ENCODE data around the gene NPLOC4. TPM values are rescaled to one million over a fixed set of nuclear protein-coding genes. Genes with fewer than 3 reads are reported as not detected.

The NPLOC4 gene
- total and polyA plus RNA-seq, 4 donors, result 30.1 to 98.0 (median 51.3) TPM

DNA sequence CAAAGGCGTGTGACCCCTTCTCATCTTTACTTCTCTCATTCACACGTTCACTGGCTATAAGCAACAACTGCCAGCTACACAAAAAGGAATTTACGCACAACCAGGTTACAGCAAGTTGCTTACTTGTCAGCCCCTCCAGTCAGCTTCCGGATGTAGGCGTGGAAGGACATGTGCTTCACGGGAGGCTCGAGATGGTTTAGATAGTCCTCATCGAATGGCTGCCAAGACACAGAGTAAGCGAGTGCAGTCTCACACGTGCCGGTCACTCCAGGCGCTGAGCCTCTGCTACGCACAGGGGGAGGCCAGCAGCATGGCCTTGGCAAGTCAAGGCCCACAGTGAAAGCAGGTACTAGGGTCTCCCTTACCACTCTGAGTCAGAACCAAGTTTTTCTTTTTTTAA is 28.3 kb downstream of the NPLOC4 start:
- WGBS, 2 donors, result 91 to 93% methylated on average over 13 of the region's 13 CpGs
- no peak for DNase-seq
- no peak overlapping the region for H3K27ac ChIP-seq (ENCODE audit: low read depth in 1 of 2, low read length in 1 of 2)
- H3K4me3 ChIP-seq, result no peak overlapping the region
- H3K9me3 ChIP-seq (ENCODE audit: control insufficient read depth in 4 of 4, insufficient read depth in 3 of 4, low read length in 3 of 4), result no peaks in the 10 kb centered on the region
- TF ChIP-seq CTCF (IDR thresholded peaks at IDR 0.05; ENCODE audit: control extremely low read depth, extremely low read depth), result no peak
- no peak for ATAC-seq (ENCODE audit: insufficient read depth, low FRiP score)
- no peak overlapping the region for H3K9ac ChIP-seq (ENCODE audit: insufficient read depth in 1 of 2, low read length in 2 of 2)
- H3K4me1 ChIP-seq (ENCODE audit: control insufficient read depth in 5 of 5, insufficient read depth in 5 of 5, low read length in 5 of 5), result peaks cover 0 to under 1% (median 0%) of the 10 kb centered on the region in 5 donors
- H3K36me3 ChIP-seq (ENCODE audit: control insufficient read depth in 4 of 4, insufficient read depth in 4 of 4, low read length in 4 of 4), result peaks cover 35 to 53% (median 39%) of the 10 kb centered on the region in 4 donors
- H3K27me3 ChIP-seq (ENCODE audit: control insufficient read depth in 3 of 3, insufficient read depth in 3 of 3, low read length in 2 of 3), result no peaks in the 10 kb centered on the region

- Histone ChIP-seq H3K27ac (ENCODE audit: low read depth in 1 of 2, low read length in 1 of 2) (no peak overlapping the region), H3K27me3 (ENCODE audit: control insufficient read depth in 3 of 3, insufficient read depth in 3 of 3, low read length in 2 of 3) (no peaks in the 10 kb centered on the region), H3K36me3 (ENCODE audit: control insufficient read depth in 4 of 4, insufficient read depth in 4 of 4, low read length in 4 of 4) (peaks cover 35 to 54% (median 39%) of the 10 kb centered on the region in 4 donors), H3K9me3 (ENCODE audit: control insufficient read depth in 4 of 4, insufficient read depth in 3 of 4, low read length in 3 of 4) (no peaks in the 10 kb centered on the region), H3K9ac (ENCODE audit: insufficient read depth in 1 of 2, low read length in 2 of 2) (no peak overlapping the region), H3K4me1 (ENCODE audit: control insufficient read depth in 5 of 5, insufficient read depth in 5 of 5, low read length in 5 of 5) (no peaks in the 10 kb centered on the region), H3K4me3 (no peak overlapping the region)
- no peak for ATAC-seq (ENCODE audit: insufficient read depth, low FRiP score)
- no peak for TF ChIP-seq CTCF (IDR thresholded peaks at IDR 0.05; ENCODE audit: control extremely low read depth, extremely low read depth)
- no peak for DNase-seq
- 97 to 100% methylated on average over 4 of the region's 4 CpGs for WGBS, 2 donors
These were observed 28.8 kb downstream of the NPLOC4 start for GRCh38 chr17:81608082-81608481.

GRCh38 chr17:81607431-81607830 is 29.5 kb downstream of the NPLOC4 start:
- no peak for TF ChIP-seq CTCF (IDR thresholded peaks at IDR 0.05; ENCODE audit: control extremely low read depth, extremely low read depth)
- WGBS, 2 donors, result 85 to 89% methylated on average over 6 of the region's 6 CpGs
- Histone ChIP-seq H3K4me1 (ENCODE audit: control insufficient read depth in 5 of 5, insufficient read depth in 5 of 5, low read length in 5 of 5) (no peaks in the 10 kb centered on the region), H3K9me3 (ENCODE audit: control insufficient read depth in 4 of 4, insufficient read depth in 3 of 4, low read length in 3 of 4) (no peaks in the 10 kb centered on the region), H3K9ac (ENCODE audit: insufficient read depth in 1 of 2, low read length in 2 of 2) (no peak overlapping the region), H3K27me3 (ENCODE audit: control insufficient read depth in 3 of 3, insufficient read depth in 3 of 3, low read length in 2 of 3) (no peaks in the 10 kb centered on the region), H3K27ac (ENCODE audit: low read depth in 1 of 2, low read length in 1 of 2) (no peak overlapping the region), H3K36me3 (ENCODE audit: control insufficient read depth in 4 of 4, insufficient read depth in 4 of 4, low read length in 4 of 4) (peaks cover 34 to 52% (median 39%) of the 10 kb centered on the region in 4 donors), H3K4me3 (no peak overlapping the region)
- ATAC-seq (ENCODE audit: insufficient read depth, low FRiP score), result no peak
- DNase-seq, result no peak

Measured in lung (tissue), 12 donors.